GM18858 (cell line): ENCODE results near the gene CCDC85C.

Source experiments
- ATAC-seq: cut with Tn5 transposase; IDR thresholded peaks from one replicate; pipeline ENCODE4 v1.9.1; 2021; ENCODE audit not compliant: unreplicated experiment

Gene CCDC85C

DNA sequence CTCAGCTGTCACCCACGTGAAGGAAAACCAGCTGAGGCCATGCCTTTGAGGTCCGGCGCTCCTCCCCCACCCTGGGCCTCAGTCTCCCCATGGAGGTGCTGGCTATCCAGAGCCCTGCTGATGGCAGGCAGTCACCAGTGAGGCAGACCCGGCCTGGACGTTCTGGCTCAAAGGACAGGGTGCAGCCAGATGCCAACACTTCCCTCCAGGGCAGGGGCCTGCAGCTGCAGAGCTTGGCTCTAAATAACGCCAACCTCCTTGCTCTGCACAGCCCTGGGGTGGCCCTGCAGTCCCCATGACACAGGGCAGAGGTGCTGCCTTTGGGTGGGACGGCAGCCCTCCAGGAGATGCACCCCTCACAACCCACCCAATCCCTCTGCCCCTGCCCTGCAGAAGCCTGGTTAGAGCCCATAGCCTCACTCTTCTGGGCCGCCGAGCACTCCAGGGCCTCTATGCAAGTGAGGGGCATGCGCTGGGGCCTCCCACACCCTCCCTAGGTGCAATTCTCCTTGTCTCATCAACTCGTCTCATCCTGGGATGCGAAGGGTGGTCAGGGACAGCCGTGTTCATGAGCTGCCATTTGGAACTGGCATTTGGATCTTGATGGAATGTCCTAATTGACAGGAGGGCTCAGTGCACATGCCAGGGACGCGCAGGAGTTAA, 30.4 kb downstream of the CCDC85C start:
- no peak for ATAC-seq

- no peak for ATAC-seq
Observed at GRCh38 chr14:99573000-99573330, 31.0 kb downstream of the CCDC85C start.

DNA sequence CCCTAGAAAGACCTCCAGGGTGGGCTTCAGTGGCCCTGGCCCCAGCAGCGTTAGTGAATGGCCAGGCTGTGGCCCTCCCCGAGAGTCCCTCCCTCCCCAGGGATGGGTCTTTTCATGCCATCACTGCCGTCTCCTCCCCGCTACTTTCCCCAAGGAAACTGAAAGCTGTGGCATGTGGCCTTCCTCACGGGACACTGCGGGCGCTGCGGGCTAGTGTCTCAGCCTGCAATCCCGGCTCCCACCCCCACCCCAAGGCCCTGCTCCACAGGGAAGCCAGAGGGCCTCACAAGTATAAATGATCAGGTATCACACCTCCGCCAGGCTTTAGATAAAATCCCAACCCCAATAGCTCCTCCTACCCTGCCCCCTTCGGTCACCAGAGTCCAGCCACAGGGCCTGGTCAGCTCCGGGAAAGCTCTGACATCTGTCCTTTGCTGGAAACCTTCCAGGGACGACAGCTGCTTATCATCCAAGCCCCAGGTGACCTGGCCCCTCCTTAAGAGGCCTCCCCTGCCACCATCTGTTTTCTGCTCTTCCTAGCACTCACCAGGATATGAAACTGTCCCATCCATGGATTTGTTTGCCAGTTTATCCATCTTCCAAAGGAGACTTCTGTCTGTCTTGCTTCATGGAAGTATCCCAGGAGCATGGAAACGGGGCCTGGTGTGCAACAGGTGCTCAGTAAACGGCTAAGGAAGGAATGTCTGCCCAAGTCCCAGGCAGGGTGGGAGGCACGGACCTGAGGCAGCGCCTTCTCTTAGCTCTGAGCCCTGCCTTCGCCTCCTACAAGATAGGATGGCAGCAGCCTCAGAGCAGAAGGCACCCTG, 31.6 kb downstream of the CCDC85C start:
- ATAC-seq = no peak

DNA sequence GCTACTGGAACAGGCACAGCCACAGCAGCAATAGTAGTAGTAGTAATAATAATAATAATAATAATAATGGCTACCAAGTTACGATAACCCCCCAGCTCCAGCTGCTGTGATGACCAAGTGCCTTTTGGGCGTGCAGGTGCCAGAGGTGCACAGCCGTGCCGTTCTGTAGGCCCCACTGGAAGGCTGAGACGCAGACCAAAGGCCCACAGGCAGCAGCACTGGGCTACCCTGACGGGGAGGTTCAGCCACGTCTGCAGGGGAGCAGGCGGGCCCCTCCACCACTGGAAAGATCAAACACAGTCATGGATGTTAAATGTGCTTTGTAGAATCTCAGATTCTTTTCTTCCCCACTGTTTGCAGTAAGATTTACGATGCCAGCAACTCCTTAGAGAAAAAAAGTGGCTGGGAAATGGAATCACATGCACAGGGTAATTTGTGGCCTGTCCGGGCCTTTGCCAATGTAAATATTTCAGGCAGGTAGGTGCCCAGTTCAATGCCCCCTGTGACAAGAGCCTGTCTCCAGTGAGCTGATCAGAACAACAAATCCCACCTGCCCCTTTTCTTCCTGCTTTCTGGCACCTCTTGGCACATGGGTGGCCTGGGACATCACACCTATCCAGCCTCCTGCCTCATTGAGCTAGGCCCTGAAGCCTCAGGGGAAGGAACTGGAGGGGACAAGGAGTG, 32.6 kb downstream of the CCDC85C start:
- ATAC-seq = no peak

GRCh38 chr14:99570544-99571302, 33.3 kb downstream of the CCDC85C start:
- no peak for ATAC-seq

DNA sequence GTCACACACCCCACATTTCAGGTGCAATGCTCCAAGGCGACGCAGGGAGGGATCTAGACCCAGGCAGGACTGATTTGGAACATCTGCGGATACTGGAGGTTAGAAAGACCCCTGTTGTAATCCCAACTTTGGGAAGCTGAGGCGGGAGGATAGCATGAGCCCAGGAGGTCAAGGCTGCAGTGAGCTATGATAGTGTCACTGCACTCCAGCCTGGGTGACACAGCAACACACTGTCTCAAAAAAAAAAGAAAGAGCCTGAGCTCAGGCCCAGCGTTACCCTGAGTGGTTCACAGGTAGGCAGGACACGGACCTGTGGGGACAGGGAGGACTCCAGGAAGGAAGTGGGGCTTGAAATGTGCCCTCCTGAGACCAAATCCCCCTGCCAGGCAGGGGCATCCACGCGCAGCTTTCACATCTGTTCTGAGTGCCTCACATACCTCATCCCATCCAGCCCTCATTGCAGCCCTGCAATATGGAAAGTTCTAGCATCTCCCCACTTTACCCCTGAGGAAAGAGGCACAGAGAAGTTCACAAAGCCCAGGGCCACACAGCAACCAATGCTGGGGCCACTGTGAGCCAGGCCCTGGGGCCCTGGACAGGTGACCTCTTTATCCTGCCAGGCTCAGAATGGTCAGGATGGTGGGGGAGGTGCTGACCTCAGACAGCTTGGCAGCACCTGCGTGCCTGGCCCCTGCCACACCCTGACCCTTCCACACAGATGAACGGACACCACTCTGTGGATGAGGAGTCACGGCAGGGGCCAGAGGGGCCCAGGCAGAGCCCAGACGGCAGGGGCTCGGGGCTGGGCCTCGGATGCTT, 34.1 kb downstream of the CCDC85C start:
- ATAC-seq = no peak

- no peak for ATAC-seq
Observed at GRCh38 chr14:99568567-99569560, 35.1 kb downstream of the CCDC85C start.

- ATAC-seq = no peak
Observed at GRCh38 chr14:99566390-99567354, 37.3 kb downstream of the CCDC85C start.

GRCh38 chr14:99566009-99566389, 38.0 kb downstream of the CCDC85C start:
- no peak for ATAC-seq

DNA sequence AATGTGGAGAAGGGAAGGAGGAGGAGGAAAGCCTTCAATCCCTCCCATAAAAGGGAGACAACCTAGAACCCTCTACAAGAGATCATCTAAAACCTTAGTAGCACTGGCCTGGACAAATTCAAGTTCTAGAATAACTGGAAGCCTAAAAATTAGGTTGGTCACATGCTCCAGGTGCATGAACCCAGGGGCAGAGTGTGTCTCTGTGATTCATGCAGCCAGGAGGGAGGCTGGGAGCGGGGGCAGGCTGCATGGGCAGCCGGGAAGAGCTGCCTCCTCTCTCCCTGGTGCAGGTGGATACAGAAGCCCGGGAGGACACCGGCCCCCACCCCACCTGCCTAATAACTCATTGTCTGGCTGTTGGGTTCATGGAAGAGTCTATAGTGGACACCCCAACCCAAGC, 38.6 kb downstream of the CCDC85C start:
- no peak for ATAC-seq

- ATAC-seq = no peak
Observed at GRCh38 chr14:99564926-99565259, 39.1 kb downstream of the CCDC85C start.

- no peak for ATAC-seq
Observed at GRCh38 chr14:99564256-99564925, 39.6 kb downstream of the CCDC85C start.

DNA sequence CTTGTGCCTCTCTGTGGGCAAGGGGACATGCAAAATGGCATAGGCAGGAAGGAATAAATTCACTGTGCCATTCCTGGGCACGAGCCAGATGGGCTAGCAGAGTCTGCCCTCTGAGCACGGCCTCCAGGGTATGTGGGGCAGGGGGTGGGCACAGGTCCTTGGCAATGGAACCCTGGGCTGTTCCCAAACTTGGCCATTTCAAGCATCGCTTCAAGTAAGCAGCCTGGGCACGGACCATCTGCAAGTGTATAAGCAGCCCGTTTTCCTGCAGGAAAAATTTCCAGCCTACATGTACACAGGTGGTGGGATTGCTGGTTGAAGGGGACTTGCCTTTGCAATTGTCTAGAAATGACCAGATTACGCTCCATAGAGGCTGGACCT, 40.3 kb downstream of the CCDC85C start:
- ATAC-seq = no peak

DNA sequence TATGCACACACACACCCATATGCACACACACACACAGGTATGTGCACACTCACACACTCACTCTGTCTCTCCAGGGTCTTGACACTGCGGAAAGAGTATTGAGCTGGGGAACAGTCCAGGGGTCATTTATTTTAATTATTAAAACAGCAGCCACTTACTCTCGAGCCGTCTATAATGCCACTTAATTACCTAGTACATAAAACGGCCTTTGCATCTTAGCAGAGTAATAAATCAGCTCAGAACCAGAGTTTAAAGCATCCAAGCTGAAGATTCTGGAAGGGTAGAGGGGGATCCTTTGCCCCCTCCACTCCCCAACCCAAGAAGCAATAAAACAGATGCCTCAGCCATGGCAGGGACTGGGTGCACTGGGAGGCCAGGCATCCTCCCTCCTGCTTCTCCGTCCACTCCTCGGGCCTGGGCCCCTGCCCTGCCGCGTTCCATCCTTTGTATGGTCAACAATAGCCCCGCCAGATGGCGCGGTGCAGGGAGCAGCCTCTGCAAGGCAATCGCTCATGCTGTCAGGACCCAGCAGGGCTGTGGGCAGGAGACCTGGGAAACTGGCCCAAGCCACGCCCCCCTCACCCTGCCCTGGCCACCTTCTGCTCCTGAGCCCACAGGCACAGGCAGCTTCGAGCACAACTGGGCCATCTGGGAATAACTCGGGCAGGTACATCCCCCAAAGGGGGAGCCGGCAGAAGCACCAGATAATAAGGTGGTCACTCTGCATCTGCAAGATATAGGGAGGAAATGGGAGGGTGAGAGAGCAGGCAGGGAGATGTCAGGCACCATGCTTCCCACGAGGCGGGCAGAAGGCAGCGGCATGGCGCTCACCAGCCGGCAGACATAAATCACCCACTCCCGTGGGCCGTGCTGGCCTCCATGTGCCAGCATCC, 40.9 kb downstream of the CCDC85C start:
- ATAC-seq = no peak

GRCh38 chr14:99561864-99562263, 42.1 kb downstream of the CCDC85C start:
- ATAC-seq = no peak

- no peak for ATAC-seq
Observed at GRCh38 chr14:99560922-99561683, 42.9 kb downstream of the CCDC85C start.
